GM21786 (cell line): Measurements from ENCODE around the gene DNASE1L2.

ENCODE experiments used
- ATAC-seq: cut with Tn5 transposase; IDR thresholded peaks from one replicate; pipeline ENCODE4 v1.9.1; 2021; ENCODE audit not compliant: unreplicated experiment

Gene DNASE1L2

DNA sequence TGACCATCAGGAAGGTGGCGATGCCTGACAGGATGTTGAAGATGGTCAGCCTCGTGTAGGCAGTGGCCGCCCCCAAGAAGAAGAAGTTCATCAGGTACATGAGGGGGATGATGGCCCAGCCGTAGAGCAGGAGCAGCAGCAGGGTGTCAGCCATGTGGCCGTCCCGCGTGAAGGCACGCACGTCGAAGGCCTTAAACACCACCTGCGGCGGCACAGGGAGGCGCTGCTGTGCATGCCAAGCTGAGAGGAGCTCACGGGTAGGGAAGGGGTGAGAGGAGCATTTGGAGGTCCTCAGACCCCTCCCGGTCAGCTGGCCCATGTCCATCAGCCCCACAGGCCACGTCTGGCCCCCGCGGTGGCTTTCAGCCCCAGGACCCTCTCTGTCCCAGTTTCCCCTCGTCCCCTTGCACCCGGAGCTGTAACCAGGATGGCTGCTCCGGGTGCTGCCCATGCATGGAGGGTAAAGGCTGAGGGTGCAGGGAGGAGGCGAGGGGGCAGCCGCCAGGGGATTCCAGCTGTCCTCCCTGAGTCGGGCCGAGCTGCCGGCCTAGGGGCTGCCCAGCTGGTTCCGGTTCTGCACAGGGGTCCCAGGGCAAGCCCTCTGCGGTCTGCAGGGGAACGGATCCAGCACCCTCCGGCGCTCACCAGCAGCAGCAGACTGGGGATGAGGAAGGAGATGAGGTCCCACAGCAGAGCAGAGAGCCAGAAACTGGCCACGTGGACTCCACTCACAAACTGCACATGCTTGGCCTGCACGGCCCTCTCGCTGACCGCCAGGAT lies 48.7 kb downstream of the DNASE1L2 start:
- no peak for ATAC-seq

DNA sequence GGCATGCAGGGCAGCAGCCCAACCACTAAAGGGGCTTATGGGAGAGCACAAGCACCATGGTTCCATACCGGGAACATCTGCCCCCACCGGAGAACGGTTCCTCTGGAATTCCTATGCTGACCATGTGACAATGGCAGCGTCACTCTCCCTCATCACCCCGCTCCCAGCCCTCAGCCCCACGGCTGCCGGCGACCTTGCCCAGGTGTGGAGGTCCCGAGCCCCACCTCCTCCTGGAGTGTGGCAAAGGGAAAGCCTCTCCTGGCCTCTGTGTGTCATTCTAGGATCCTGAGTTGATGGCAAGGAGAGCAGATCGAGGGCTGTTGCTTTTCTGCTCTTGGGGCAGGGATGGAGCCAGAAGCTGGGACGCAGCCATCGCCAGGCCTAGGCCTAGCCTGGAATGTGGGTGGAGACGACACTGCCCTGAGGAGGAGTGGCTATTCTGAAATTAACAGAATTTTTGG lies 49.5 kb downstream of the DNASE1L2 start:
- ATAC-seq = no peak

DNA sequence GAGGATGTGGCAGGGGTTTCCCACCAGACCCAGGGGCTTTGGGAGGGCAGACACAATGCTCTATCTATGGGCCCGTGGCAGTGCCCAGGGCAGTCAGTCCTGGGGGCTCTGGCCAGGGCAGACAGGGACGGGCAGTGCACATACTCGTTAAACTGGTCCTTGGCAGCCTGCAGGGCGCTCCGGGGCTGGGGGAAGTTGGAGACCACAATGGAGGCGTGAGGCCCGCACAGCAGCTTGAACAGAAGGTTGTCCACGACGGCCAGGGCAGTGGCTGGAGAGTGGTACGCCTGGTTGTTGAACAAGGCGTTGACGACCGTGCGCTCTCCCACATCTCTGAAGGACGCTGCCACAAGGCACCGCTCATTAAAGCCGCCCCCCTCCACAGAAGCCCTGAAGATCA lies 50.3 kb downstream of the DNASE1L2 start:
- ATAC-seq = no peak

DNA sequence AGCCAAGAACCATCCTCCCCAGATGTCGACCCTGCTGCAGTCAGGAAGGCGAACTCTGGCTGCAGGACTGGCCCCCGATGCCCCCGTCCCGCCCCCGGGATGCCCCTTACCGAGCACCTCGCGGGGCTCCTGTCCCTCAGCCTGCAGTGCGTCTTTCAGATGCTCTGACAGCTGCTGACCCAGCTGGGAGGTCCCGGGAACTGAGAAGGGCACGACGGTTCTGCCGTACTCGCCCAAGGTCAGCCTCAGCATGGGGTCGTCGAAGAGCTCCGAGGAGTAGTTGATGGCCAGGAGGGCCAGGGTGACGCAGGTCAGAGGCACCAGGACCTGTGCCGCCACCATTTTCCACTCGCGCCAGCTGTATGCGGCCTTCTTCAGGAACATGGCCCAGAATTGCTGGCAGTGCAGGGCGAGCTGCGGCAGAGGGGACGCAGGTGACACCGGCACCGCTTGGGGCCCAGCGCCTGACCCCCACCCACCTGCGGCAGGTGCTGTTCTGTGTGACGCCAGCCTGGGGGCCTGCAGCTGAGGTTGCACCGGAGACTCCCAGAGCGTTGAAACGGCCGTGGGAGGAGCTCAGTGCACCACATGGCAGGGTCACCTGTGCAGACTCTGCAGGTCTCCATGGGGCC lies 51.8 kb downstream of the DNASE1L2 start:
- ATAC-seq = no peak
